Fibroblast of lung (primary cell): Measurements from ENCODE around the gene HOXB7. TPM values are rescaled to one million over a fixed set of nuclear protein-coding genes. Genes with fewer than 3 reads are reported as not detected.
A peak's percentile ranks its signal among the peaks of the same experiment; 100 is the strongest.

ENCODE experiments used
- DNase-seq, 2 donors: peaks; one replicate each; pipeline versions ENCODE4 v3.0.0 to v3.0.0-alpha.2; 2010; ENCODE audit warnings: low read depth in 2 of 2
- H2AFZ ChIP-seq: 2 replicates; pipeline ENCODE4 v1.5.1; 2012; ENCODE audit warnings: low read length, control low read depth, inconsistent platforms
- H3K27ac ChIP-seq: 2 replicates; pipeline ENCODE4 v1.5.1; 2011; ENCODE audit warnings: low read length, control low read depth; ENCODE audit not compliant: insufficient read depth
- H3K27me3 ChIP-seq: 2 replicates; pipeline ENCODE4 v1.5.1; 2011; ENCODE audit warnings: mild to moderate bottlenecking, low read length; ENCODE audit not compliant: control insufficient read depth, insufficient read depth
- H3K36me3 ChIP-seq: 2 replicates; pipeline ENCODE4 v1.5.1; 2011; ENCODE audit warnings: low read length; ENCODE audit not compliant: control insufficient read depth, insufficient read depth
- H3K4me1 ChIP-seq: 2 replicates; pipeline ENCODE4 v1.5.1; 2011; ENCODE audit warnings: low read length; ENCODE audit not compliant: control insufficient read depth, insufficient read depth; ENCODE audit errors: extremely low read depth
- H3K4me2 ChIP-seq: 2 replicates; pipeline ENCODE4 v1.5.1; 2011; ENCODE audit warnings: low read length, control low read depth; ENCODE audit not compliant: insufficient read depth; ENCODE audit errors: extremely low read depth
- H3K4me3 ChIP-seq, 4 experiments: fragments of 200-600 bp in 1 of 4; sonication (generic) in 1 of 4; replicated peaks in 1 of 4; 2 replicates each; pipeline ENCODE4 v1.5.1; 2011 to 2016; ENCODE audit warnings: low read length in 4 of 4, low read depth in 3 of 4, mild to moderate bottlenecking in 3 of 4, control low read depth in 2 of 4, inconsistent platforms in 1 of 4, mixed read lengths in 1 of 4; ENCODE audit not compliant: insufficient read depth in 1 of 4; ENCODE audit errors: control extremely low read depth in 1 of 4
- H3K79me2 ChIP-seq: 2 replicates; pipeline ENCODE4 v1.5.1; 2012; ENCODE audit warnings: mild to moderate bottlenecking, low read length, inconsistent platforms; ENCODE audit not compliant: control insufficient read depth, insufficient read depth
- H3K9ac ChIP-seq: 2 replicates; pipeline ENCODE4 v1.5.1; 2011; ENCODE audit warnings: mild to moderate bottlenecking, low read length, control low read depth; ENCODE audit not compliant: insufficient read depth
- H3K9me3 ChIP-seq: 2 replicates; pipeline ENCODE4 v1.5.1; 2012; ENCODE audit warnings: low read depth, low read length; ENCODE audit not compliant: control insufficient read depth, insufficient read depth
- H4K20me1 ChIP-seq: 2 replicates; pipeline ENCODE4 v1.5.1; 2011; ENCODE audit warnings: low read length; ENCODE audit not compliant: control insufficient read depth, insufficient read depth; ENCODE audit errors: extremely low read depth
- EZH2 ChIP-seq: IDR thresholded peaks from 2 replicates; pipeline ENCODE4 v1.5.1; 2012; ENCODE audit warnings: low read length, control low read depth, mild to moderate bottlenecking; ENCODE audit errors: missing control alignments
- polyA plus RNA-seq, 2 donors: library from polyadenylated mRNA; depleted of rRNA in 1 of 2; stranded (reverse) in 1 of 2; unstranded in 1 of 2; fragments of >200 nt; gene quantifications; 2 replicates each; pipeline ENCODE4 v1.2.1, GENCODE V29; 2011 to 2012; ENCODE audit warnings: missing spikeins in 1 of 2
- total RNA-seq: library from RNA; depleted of rRNA; stranded (reverse); fragments of >200 nt; gene quantifications from 2 replicates; pipeline ENCODE4 v1.2.1, GENCODE V29; 2014
- TF ChIP-seq, protein P1 (sequence below), 2 donors: IDR thresholded peaks in 1 of 2; conservative IDR thresholded peaks in 1 of 2; 1 replicate in 1 of 2; 2 replicates in 1 of 2; pipeline ENCODE4 v1.5.1; 2011 to 2012; ENCODE audit warnings: low read length in 2 of 2, control low read depth in 1 of 2, inconsistent platforms in 1 of 2, low read depth in 1 of 2, mild to moderate bottlenecking in 1 of 2

The HOXB7 gene
- total and polyA plus RNA-seq, 2 donors (not counting 1 experiment from before 2014, with no cell fraction given), result 7.4 to 12.7 TPM

DNA sequence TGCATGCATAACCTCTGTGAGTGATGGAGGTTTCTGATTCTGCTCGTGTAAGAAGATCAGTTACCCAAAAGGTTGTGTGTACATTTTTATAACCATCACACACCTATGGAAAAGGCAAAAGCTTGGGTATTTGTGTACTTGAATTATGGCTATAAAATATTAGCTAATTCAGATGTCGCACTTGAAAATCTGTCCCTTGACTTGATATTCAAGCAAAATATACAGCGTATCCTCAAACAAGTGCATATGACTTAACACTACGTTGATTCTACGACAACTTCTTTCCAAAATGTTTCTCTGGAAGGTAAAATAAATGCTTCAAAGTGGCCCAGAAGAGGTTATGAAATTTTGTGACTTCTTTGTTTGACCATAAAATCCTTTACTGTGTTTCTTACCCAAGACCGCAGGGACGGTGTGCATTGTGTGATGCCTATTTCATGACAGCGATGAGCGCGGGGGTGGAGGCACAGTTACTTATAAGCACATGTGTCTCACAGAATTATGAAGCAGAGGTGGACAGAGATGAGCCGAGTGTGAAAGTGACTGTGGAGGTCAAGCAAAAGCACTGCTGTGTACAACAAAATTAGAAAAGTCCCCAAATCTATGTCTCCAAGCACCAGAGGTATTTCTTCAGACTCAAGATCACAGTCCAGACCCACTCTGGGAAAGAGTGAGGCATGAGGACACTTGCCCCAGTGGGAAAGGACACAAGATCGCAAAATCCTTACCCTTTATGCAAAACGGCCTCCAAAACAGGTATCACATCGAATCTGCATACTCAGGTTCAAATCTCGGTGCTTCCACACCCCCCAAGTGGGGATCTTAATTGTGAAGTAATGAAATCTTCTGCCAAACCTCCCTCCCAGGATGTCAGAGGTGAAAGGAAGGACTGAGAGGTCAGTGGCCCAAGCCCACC lies 19.4 kb upstream of the HOXB7 start:
- Histone ChIP-seq H3K4me1 (no peaks in the 10 kb centered on the region), H3K9me3 (no peaks in the 10 kb centered on the region), H3K4me3 (no peak overlapping the region), H2AFZ (no peak overlapping the region), H3K36me3 (no peaks in the 10 kb centered on the region), H3K4me2 (no peak overlapping the region), H3K27me3 (peaks cover 97% of the 10 kb centered on the region), H3K9ac (no peak overlapping the region), H3K79me2 (no peaks in the 10 kb centered on the region), H3K27ac (no peak overlapping the region), H4K20me1 (no peaks in the 10 kb centered on the region)
- no peak for DNase-seq
- TF ChIP-seq EZH2, result peak; percentile 39
- TF ChIP-seq, protein P1, sequence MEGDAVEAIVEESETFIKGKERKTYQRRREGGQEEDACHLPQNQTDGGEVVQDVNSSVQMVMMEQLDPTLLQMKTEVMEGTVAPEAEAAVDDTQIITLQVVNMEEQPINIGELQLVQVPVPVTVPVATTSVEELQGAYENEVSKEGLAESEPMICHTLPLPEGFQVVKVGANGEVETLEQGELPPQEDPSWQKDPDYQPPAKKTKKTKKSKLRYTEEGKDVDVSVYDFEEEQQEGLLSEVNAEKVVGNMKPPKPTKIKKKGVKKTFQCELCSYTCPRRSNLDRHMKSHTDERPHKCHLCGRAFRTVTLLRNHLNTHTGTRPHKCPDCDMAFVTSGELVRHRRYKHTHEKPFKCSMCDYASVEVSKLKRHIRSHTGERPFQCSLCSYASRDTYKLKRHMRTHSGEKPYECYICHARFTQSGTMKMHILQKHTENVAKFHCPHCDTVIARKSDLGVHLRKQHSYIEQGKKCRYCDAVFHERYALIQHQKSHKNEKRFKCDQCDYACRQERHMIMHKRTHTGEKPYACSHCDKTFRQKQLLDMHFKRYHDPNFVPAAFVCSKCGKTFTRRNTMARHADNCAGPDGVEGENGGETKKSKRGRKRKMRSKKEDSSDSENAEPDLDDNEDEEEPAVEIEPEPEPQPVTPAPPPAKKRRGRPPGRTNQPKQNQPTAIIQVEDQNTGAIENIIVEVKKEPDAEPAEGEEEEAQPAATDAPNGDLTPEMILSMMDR (conservative IDR thresholded peaks at IDR 0.05 in 1 of 2, IDR thresholded peaks at IDR 0.05 in 1 of 2; ENCODE audit: low read depth in 1 of 2, low read length in 2 of 2), result no peak

GRCh38 chr17:48629411-48629759 lies 18.6 kb upstream of the HOXB7 start:
- H3K4me2 ChIP-seq, result no peak overlapping the region
- no peaks in the 10 kb centered on the region for H3K79me2 ChIP-seq
- peak; percentile 18 for TF ChIP-seq EZH2
- TF ChIP-seq, protein P1 (conservative IDR thresholded peaks at IDR 0.05 in 1 of 2, IDR thresholded peaks at IDR 0.05 in 1 of 2; ENCODE audit: low read depth in 1 of 2, low read length in 2 of 2), result no peak
- no peak overlapping the region for H3K4me3 ChIP-seq
- H3K27me3 ChIP-seq, result peaks cover 97% of the 10 kb centered on the region
- H3K9me3 ChIP-seq, result no peaks in the 10 kb centered on the region
- H3K4me1 ChIP-seq, result peaks cover 4% of the 10 kb centered on the region
- no peaks in the 10 kb centered on the region for H4K20me1 ChIP-seq
- no peak for DNase-seq
- H3K27ac ChIP-seq, result no peak overlapping the region
- no peak overlapping the region for H2AFZ ChIP-seq
- no peak overlapping the region for H3K9ac ChIP-seq
- H3K36me3 ChIP-seq, result no peaks in the 10 kb centered on the region

GRCh38 chr17:48628649-48629410 lies 18.0 kb upstream of the HOXB7 start:
- Histone ChIP-seq H3K27me3 (peaks cover 99% of the 10 kb centered on the region), H3K9me3 (no peaks in the 10 kb centered on the region), H3K27ac (no peak overlapping the region), H3K4me3 (no peak overlapping the region), H2AFZ (no peak overlapping the region), H3K36me3 (no peaks in the 10 kb centered on the region), H3K4me2 (no peak overlapping the region), H3K4me1 (peaks cover 4% of the 10 kb centered on the region), H3K9ac (no peak overlapping the region), H3K79me2 (no peaks in the 10 kb centered on the region), H4K20me1 (peaks cover under 1% of the 10 kb centered on the region)
- TF ChIP-seq, protein P1 (conservative IDR thresholded peaks at IDR 0.05 in 1 of 2, IDR thresholded peaks at IDR 0.05 in 1 of 2; ENCODE audit: low read depth in 1 of 2, low read length in 2 of 2), result no peak
- peak; percentile 90 for TF ChIP-seq EZH2
- no peak for DNase-seq
